Measurements from ENCODE around the gene ZSWIM5.
A peak's percentile ranks its signal among the peaks of the same experiment; 100 is the strongest.
"Not testable (repeated sequence)": the region's sequence is repeated elsewhere in the genome, so short reads cannot be mapped to it uniquely, and the experiment has no call there.

ZSWIM5 gene

GRCh38 chr1:45198185-45198584 is 8.2 kb downstream of the ZSWIM5 start:
- no peak overlapping the region for H3K4ac ChIP-seq (ENCODE audit: low read depth, low read length)
- H3K4me2 ChIP-seq (ENCODE audit: low read length): no peak overlapping the region
- H3K9ac ChIP-seq (ENCODE audit: low read length): no peak overlapping the region
- H2BK15ac ChIP-seq (replicated peaks; ENCODE audit: low read depth): no peak overlapping the region
- H3K27me3 ChIP-seq (ENCODE audit: insufficient read depth, low read length, poor library complexity): no peaks in the 10 kb centered on the region
- no peak overlapping the region for H4K8ac ChIP-seq (ENCODE audit: low read depth, low read length)
- WGBS (ENCODE audit: extremely low coverage, insufficient coverage, low lambda C conversion rate): no CpG with 5 or more reads among the region's 2 CpGs
- H3K79me1 ChIP-seq (ENCODE audit: low read length): no peaks in the 10 kb centered on the region
- no peaks in the 10 kb centered on the region for H3K79me2 ChIP-seq (ENCODE audit: control insufficient read depth, insufficient read depth, low read length)
- no peak overlapping the region for H4K5ac ChIP-seq (ENCODE audit: low read length)
- no peak overlapping the region for H3K56ac ChIP-seq (ENCODE audit: low read length)
- no peaks in the 10 kb centered on the region for H3K4me1 ChIP-seq (ENCODE audit: control insufficient read depth, low read depth, low read length)
- H3K27ac ChIP-seq (ENCODE audit: low read depth, low read length): no peak overlapping the region
- no peak overlapping the region for H3K18ac ChIP-seq (ENCODE audit: low read length)
- DNase-seq: no peak
- H3K23ac ChIP-seq (ENCODE audit: low read length): no peak overlapping the region
- H3K4me3 ChIP-seq (ENCODE audit: low read length): no peak overlapping the region
- H2BK120ac ChIP-seq (ENCODE audit: low read depth, low read length): no peak overlapping the region
- H3K36me3 ChIP-seq (ENCODE audit: control insufficient read depth, insufficient read depth, low read length): no peaks in the 10 kb centered on the region
- H2BK5ac ChIP-seq (ENCODE audit: low read length): no peak overlapping the region
- H2AK5ac ChIP-seq (ENCODE audit: low read length): no peak overlapping the region

GRCh38 chr1:45196863-45197262 is 9.5 kb downstream of the ZSWIM5 start:
- Histone ChIP-seq H3K27ac (ENCODE audit: low read depth, low read length) (no peak overlapping the region), H3K27me3 (ENCODE audit: insufficient read depth, low read length, poor library complexity) (no peaks in the 10 kb centered on the region), H3K4me3 (ENCODE audit: low read length) (no peak overlapping the region), H3K79me1 (ENCODE audit: low read length) (no peaks in the 10 kb centered on the region), H3K36me3 (ENCODE audit: control insufficient read depth, insufficient read depth, low read length) (no peaks in the 10 kb centered on the region), H4K5ac (ENCODE audit: low read length) (no peak overlapping the region), H2BK5ac (ENCODE audit: low read length) (no peak overlapping the region), H2BK15ac (replicated peaks; ENCODE audit: low read depth) (no peak overlapping the region), H3K79me2 (ENCODE audit: control insufficient read depth, insufficient read depth, low read length) (no peaks in the 10 kb centered on the region), H3K9ac (ENCODE audit: low read length) (no peak overlapping the region), H3K56ac (ENCODE audit: low read length) (no peak overlapping the region), H3K4me2 (ENCODE audit: low read length) (no peak overlapping the region), H2AK5ac (ENCODE audit: low read length) (no peak overlapping the region), H2BK120ac (ENCODE audit: low read depth, low read length) (no peak overlapping the region), H4K8ac (ENCODE audit: low read depth, low read length) (no peak overlapping the region), H3K23ac (ENCODE audit: low read length) (no peak overlapping the region), H3K4ac (ENCODE audit: low read depth, low read length) (no peak overlapping the region), H3K4me1 (ENCODE audit: control insufficient read depth, low read depth, low read length) (no peaks in the 10 kb centered on the region), H3K18ac (ENCODE audit: low read length) (no peak overlapping the region)
- DNase-seq: no peak

- Histone ChIP-seq H3K18ac (ENCODE audit: low read length) (no peak overlapping the region), H3K79me1 (ENCODE audit: low read length) (no peaks in the 10 kb centered on the region), H2BK15ac (replicated peaks; ENCODE audit: low read depth) (no peak overlapping the region), H2BK120ac (ENCODE audit: low read depth, low read length) (no peak overlapping the region), H3K4me3 (ENCODE audit: low read length) (no peak overlapping the region), H3K27me3 (ENCODE audit: insufficient read depth, low read length, poor library complexity) (no peaks in the 10 kb centered on the region), H4K8ac (ENCODE audit: low read depth, low read length) (no peak overlapping the region), H3K56ac (ENCODE audit: low read length) (no peak overlapping the region), H3K4me1 (ENCODE audit: control insufficient read depth, low read depth, low read length) (no peaks in the 10 kb centered on the region), H3K23ac (ENCODE audit: low read length) (peak overlapping the region; percentile 83), H3K9ac (ENCODE audit: low read length) (no peak overlapping the region), H3K79me2 (ENCODE audit: control insufficient read depth, insufficient read depth, low read length) (no peaks in the 10 kb centered on the region), H2BK5ac (ENCODE audit: low read length) (no peak overlapping the region), H3K4ac (ENCODE audit: low read depth, low read length) (no peak overlapping the region), H4K5ac (ENCODE audit: low read length) (no peak overlapping the region), H3K4me2 (ENCODE audit: low read length) (no peak overlapping the region), H3K27ac (ENCODE audit: low read depth, low read length) (no peak overlapping the region), H3K36me3 (ENCODE audit: control insufficient read depth, insufficient read depth, low read length) (no peaks in the 10 kb centered on the region), H2AK5ac (ENCODE audit: low read length) (no peak overlapping the region)
- no peak for DNase-seq
- WGBS (ENCODE audit: extremely low coverage, insufficient coverage, low lambda C conversion rate): no CpG with 5 or more reads among the region's 4 CpGs
These were observed 15.0 kb downstream of the ZSWIM5 start for GRCh38 chr1:45191418-45191783.

GRCh38 chr1:45187725-45188124 is 18.7 kb downstream of the ZSWIM5 start:
- Histone ChIP-seq H3K56ac (ENCODE audit: low read length) (no peak overlapping the region), H3K4me1 (ENCODE audit: control insufficient read depth, low read depth, low read length) (no peaks in the 10 kb centered on the region), H4K5ac (ENCODE audit: low read length) (no peak overlapping the region), H2BK15ac (replicated peaks; ENCODE audit: low read depth) (no peak overlapping the region), H3K4me3 (ENCODE audit: low read length) (no peak overlapping the region), H3K18ac (ENCODE audit: low read length) (no peak overlapping the region), H3K4ac (ENCODE audit: low read depth, low read length) (no peak overlapping the region), H3K9ac (ENCODE audit: low read length) (no peak overlapping the region), H4K8ac (ENCODE audit: low read depth, low read length) (no peak overlapping the region), H2BK5ac (ENCODE audit: low read length) (no peak overlapping the region), H3K79me1 (ENCODE audit: low read length) (no peaks in the 10 kb centered on the region), H3K27ac (ENCODE audit: low read depth, low read length) (no peak overlapping the region), H3K36me3 (ENCODE audit: control insufficient read depth, insufficient read depth, low read length) (no peaks in the 10 kb centered on the region), H2BK120ac (ENCODE audit: low read depth, low read length) (no peak overlapping the region), H3K27me3 (ENCODE audit: insufficient read depth, low read length, poor library complexity) (no peaks in the 10 kb centered on the region), H3K4me2 (ENCODE audit: low read length) (no peak overlapping the region), H2AK5ac (ENCODE audit: low read length) (no peak overlapping the region), H3K79me2 (ENCODE audit: control insufficient read depth, insufficient read depth, low read length) (no peaks in the 10 kb centered on the region), H3K23ac (ENCODE audit: low read length) (no peak overlapping the region)
- no CpG with 5 or more reads among the region's 2 CpGs for WGBS (ENCODE audit: extremely low coverage, insufficient coverage, low lambda C conversion rate)
- no peak for DNase-seq

GRCh38 chr1:45179918-45180519 is 26.4 kb downstream of the ZSWIM5 start:
- not testable (repeated sequence) for H3K79me2 ChIP-seq (ENCODE audit: control insufficient read depth, insufficient read depth, low read length); H3K9ac ChIP-seq (ENCODE audit: low read length); H2BK5ac ChIP-seq (ENCODE audit: low read length); H3K4me1 ChIP-seq (ENCODE audit: control insufficient read depth, low read depth, low read length); DNase-seq; H2BK120ac ChIP-seq (ENCODE audit: low read depth, low read length); H3K4me3 ChIP-seq (ENCODE audit: low read length); H4K5ac ChIP-seq (ENCODE audit: low read length); H4K8ac ChIP-seq (ENCODE audit: low read depth, low read length); H2AK5ac ChIP-seq (ENCODE audit: low read length); H3K4me2 ChIP-seq (ENCODE audit: low read length); H2BK15ac ChIP-seq (replicated peaks; ENCODE audit: low read depth); H3K56ac ChIP-seq (ENCODE audit: low read length); H3K27me3 ChIP-seq (ENCODE audit: insufficient read depth, low read length, poor library complexity); H3K79me1 ChIP-seq (ENCODE audit: low read length); H3K27ac ChIP-seq (ENCODE audit: low read depth, low read length); H3K4ac ChIP-seq (ENCODE audit: low read depth, low read length); H3K18ac ChIP-seq (ENCODE audit: low read length); H3K36me3 ChIP-seq (ENCODE audit: control insufficient read depth, insufficient read depth, low read length); H3K23ac ChIP-seq (ENCODE audit: low read length)
- WGBS (ENCODE audit: extremely low coverage, insufficient coverage, low lambda C conversion rate): no CpG with 5 or more reads among the region's 21 CpGs

- Histone ChIP-seq H3K18ac (ENCODE audit: low read length) (no peak overlapping the region), H4K5ac (ENCODE audit: low read length) (no peak overlapping the region), H3K23ac (ENCODE audit: low read length) (no peak overlapping the region), H2BK5ac (ENCODE audit: low read length) (no peak overlapping the region), H2AK5ac (ENCODE audit: low read length) (no peak overlapping the region), H4K8ac (ENCODE audit: low read depth, low read length) (no peak overlapping the region), H2BK15ac (replicated peaks; ENCODE audit: low read depth) (no peak overlapping the region), H2BK120ac (ENCODE audit: low read depth, low read length) (no peak overlapping the region), H3K9ac (ENCODE audit: low read length) (no peak overlapping the region), H3K56ac (ENCODE audit: low read length) (no peak overlapping the region), H3K79me2 (ENCODE audit: control insufficient read depth, insufficient read depth, low read length) (no peaks in the 10 kb centered on the region), H3K36me3 (ENCODE audit: control insufficient read depth, insufficient read depth, low read length) (no peaks in the 10 kb centered on the region), H3K27me3 (ENCODE audit: insufficient read depth, low read length, poor library complexity) (no peaks in the 10 kb centered on the region), H3K27ac (ENCODE audit: low read depth, low read length) (no peak overlapping the region), H3K79me1 (ENCODE audit: low read length) (peaks cover 3% of the 10 kb centered on the region), H3K4me1 (ENCODE audit: control insufficient read depth, low read depth, low read length) (no peaks in the 10 kb centered on the region), H3K4me2 (ENCODE audit: low read length) (no peak overlapping the region), H3K4ac (ENCODE audit: low read depth, low read length) (no peak overlapping the region), H3K4me3 (ENCODE audit: low read length) (no peak overlapping the region)
- no CpG with 5 or more reads among the region's 1 CpG for WGBS (ENCODE audit: extremely low coverage, insufficient coverage, low lambda C conversion rate)
- DNase-seq: no peak
These were observed 29.0 kb downstream of the ZSWIM5 start for GRCh38 chr1:45177452-45177851.
